ENCODE results near the gene MTFR2.

Gene MTFR2

GRCh38 chr6:136262940-136263339 lies 12.8 kb upstream of the MTFR2 start:
- Histone ChIP-seq H2BK12ac (ENCODE audit: low read length in 2 of 2) (no peak overlapping the region), H3K27ac (ENCODE audit: low read length, poor library complexity, severe bottlenecking) (no peak overlapping the region), H2BK15ac (ENCODE audit: low read depth, poor library complexity, severe bottlenecking) (no peak overlapping the region), H3K14ac (ENCODE audit: low read length in 2 of 2) (no peak overlapping the region), H2AFZ (ENCODE audit: low read depth, low read length) (no peak overlapping the region), H3K4me1 (ENCODE audit: control insufficient read depth, insufficient read depth, low read depth, low read length) (no peaks in the 10 kb centered on the region), H2BK120ac (ENCODE audit: low read depth, low read length) (no peak overlapping the region), H3K18ac (ENCODE audit: low read depth in 1 of 2, low read length in 2 of 2) (no peak overlapping the region), H3K23ac (ENCODE audit: low read length in 2 of 2) (no peak overlapping the region), H3K4me2 (ENCODE audit: low read length, poor library complexity, severe bottlenecking) (no peak overlapping the region), H3K9ac (ENCODE audit: low read length) (no peak overlapping the region), H2AK5ac (ENCODE audit: low read length, severe bottlenecking) (no peak overlapping the region), H3K27me3 (ENCODE audit: control insufficient read depth in 1 of 2, insufficient read depth in 1 of 2, low read length in 2 of 2) (no peaks in the 10 kb centered on the region), H3K9me3 (ENCODE audit: control insufficient read depth, low read length) (no peaks in the 10 kb centered on the region), H4K91ac (ENCODE audit: low read length) (no peak overlapping the region), H3K4ac (ENCODE audit: low read depth in 1 of 2, low read length in 2 of 2) (no peak overlapping the region), H3K79me1 (replicated peaks; ENCODE audit: low read length, poor library complexity, severe bottlenecking) (peaks cover 4% of the 10 kb centered on the region), H3K4me3 (ENCODE audit: insufficient read depth in 1 of 2, low read depth in 1 of 2, low read length in 2 of 2) (no peak overlapping the region), H2BK5ac (ENCODE audit: low read depth, low read length, poor library complexity, severe bottlenecking) (no peak overlapping the region), H3K36me3 (ENCODE audit: control insufficient read depth in 1 of 2, insufficient read depth in 2 of 2, low read depth in 1 of 2, low read length in 2 of 2) (peaks cover 3 to 99% of the 10 kb centered on the region in 2 experiments), H4K8ac (ENCODE audit: low read length) (no peak overlapping the region)
- WGBS = no CpG with 5 or more reads among the region's 1 CpG
- DNase-seq = no peak

- Histone ChIP-seq H2BK120ac (ENCODE audit: low read depth, low read length) (no peak overlapping the region), H3K23ac (ENCODE audit: low read length in 2 of 2) (no peak overlapping the region), H3K4me1 (ENCODE audit: control insufficient read depth, insufficient read depth, low read depth, low read length) (no peaks in the 10 kb centered on the region), H4K8ac (ENCODE audit: low read length) (no peak overlapping the region), H2BK12ac (ENCODE audit: low read length in 2 of 2) (no peak overlapping the region), H3K14ac (ENCODE audit: low read length in 2 of 2) (no peak overlapping the region), H3K9ac (ENCODE audit: low read length) (no peak overlapping the region), H3K27me3 (ENCODE audit: control insufficient read depth in 1 of 2, insufficient read depth in 1 of 2, low read length in 2 of 2) (no peaks in the 10 kb centered on the region), H2BK15ac (ENCODE audit: low read depth, poor library complexity, severe bottlenecking) (no peak overlapping the region), H3K4ac (ENCODE audit: low read depth in 1 of 2, low read length in 2 of 2) (no peak overlapping the region), H3K4me2 (ENCODE audit: low read length, poor library complexity, severe bottlenecking) (no peak overlapping the region), H3K36me3 (ENCODE audit: control insufficient read depth in 1 of 2, insufficient read depth in 2 of 2, low read depth in 1 of 2, low read length in 2 of 2) (peaks cover 3 to 39% of the 10 kb centered on the region in 2 experiments), H2AK5ac (ENCODE audit: low read length, severe bottlenecking) (no peak overlapping the region), H3K4me3 (ENCODE audit: insufficient read depth in 1 of 2, low read depth in 1 of 2, low read length in 2 of 2) (no peak overlapping the region), H3K27ac (ENCODE audit: low read length, poor library complexity, severe bottlenecking) (no peak overlapping the region), H3K18ac (ENCODE audit: low read depth in 1 of 2, low read length in 2 of 2) (no peak overlapping the region), H2AFZ (ENCODE audit: low read depth, low read length) (no peak overlapping the region), H4K91ac (ENCODE audit: low read length) (no peak overlapping the region), H3K9me3 (ENCODE audit: control insufficient read depth, low read length) (no peaks in the 10 kb centered on the region), H3K79me1 (replicated peaks; ENCODE audit: low read length, poor library complexity, severe bottlenecking) (peaks cover 2% of the 10 kb centered on the region), H2BK5ac (ENCODE audit: low read depth, low read length, poor library complexity, severe bottlenecking) (no peak overlapping the region)
- no peak for DNase-seq
Observed at GRCh38 chr6:136254851-136255466, 4.8 kb upstream of the MTFR2 start.

- Histone ChIP-seq H3K4me1 (ENCODE audit: control insufficient read depth, insufficient read depth, low read depth, low read length) (no peaks in the 10 kb centered on the region), H3K4me2 (ENCODE audit: low read length, poor library complexity, severe bottlenecking) (no peak overlapping the region), H2BK5ac (ENCODE audit: low read depth, low read length, poor library complexity, severe bottlenecking) (no peak overlapping the region), H3K4ac (ENCODE audit: low read depth in 1 of 2, low read length in 2 of 2) (no peak overlapping the region), H3K14ac (ENCODE audit: low read length in 2 of 2) (no peak overlapping the region), H3K23ac (ENCODE audit: low read length in 2 of 2) (no peak overlapping the region), H2BK120ac (ENCODE audit: low read depth, low read length) (no peak overlapping the region), H3K9ac (ENCODE audit: low read length) (no peak overlapping the region), H3K27ac (ENCODE audit: low read length, poor library complexity, severe bottlenecking) (no peak overlapping the region), H3K4me3 (ENCODE audit: insufficient read depth in 1 of 2, low read depth in 1 of 2, low read length in 2 of 2) (no peak overlapping the region), H3K36me3 (ENCODE audit: control insufficient read depth in 1 of 2, insufficient read depth in 2 of 2, low read depth in 1 of 2, low read length in 2 of 2) (peaks cover 3 to 27% of the 10 kb centered on the region in 2 experiments), H2AK5ac (ENCODE audit: low read length, severe bottlenecking) (no peak overlapping the region), H3K18ac (ENCODE audit: low read depth in 1 of 2, low read length in 2 of 2) (no peak overlapping the region), H4K91ac (ENCODE audit: low read length) (no peak overlapping the region), H3K79me1 (replicated peaks; ENCODE audit: low read length, poor library complexity, severe bottlenecking) (peaks cover 2% of the 10 kb centered on the region), H4K8ac (ENCODE audit: low read length) (no peak overlapping the region), H2AFZ (ENCODE audit: low read depth, low read length) (no peak overlapping the region), H2BK15ac (ENCODE audit: low read depth, poor library complexity, severe bottlenecking) (no peak overlapping the region), H2BK12ac (ENCODE audit: low read length in 2 of 2) (no peak overlapping the region), H3K9me3 (ENCODE audit: control insufficient read depth, low read length) (no peaks in the 10 kb centered on the region), H3K27me3 (ENCODE audit: control insufficient read depth in 1 of 2, insufficient read depth in 1 of 2, low read length in 2 of 2) (no peaks in the 10 kb centered on the region)
- no peak for DNase-seq
- WGBS = 92% methylated on average over 4 of the region's 6 CpGs
Observed at GRCh38 chr6:136253734-136254133, 3.6 kb upstream of the MTFR2 start.

- H4K8ac ChIP-seq (ENCODE audit: low read length) = no peak overlapping the region
- H3K79me1 ChIP-seq (replicated peaks; ENCODE audit: low read length, poor library complexity, severe bottlenecking) = peaks cover 2% of the 10 kb centered on the region
- H2BK5ac ChIP-seq (ENCODE audit: low read depth, low read length, poor library complexity, severe bottlenecking) = no peak overlapping the region
- no peaks in the 10 kb centered on the region for H3K27me3 ChIP-seq (ENCODE audit: control insufficient read depth in 1 of 2, insufficient read depth in 1 of 2, low read length in 2 of 2)
- no peak overlapping the region for H3K27ac ChIP-seq (ENCODE audit: low read length, poor library complexity, severe bottlenecking)
- no peak overlapping the region for H2AK5ac ChIP-seq (ENCODE audit: low read length, severe bottlenecking)
- no peak overlapping the region for H3K18ac ChIP-seq (ENCODE audit: low read depth in 1 of 2, low read length in 2 of 2)
- no peak overlapping the region for H3K23ac ChIP-seq (ENCODE audit: low read length in 2 of 2)
- no peak overlapping the region for H3K4me3 ChIP-seq (ENCODE audit: insufficient read depth in 1 of 2, low read depth in 1 of 2, low read length in 2 of 2)
- no peak for DNase-seq
- H3K4me1 ChIP-seq (ENCODE audit: control insufficient read depth, insufficient read depth, low read depth, low read length) = no peaks in the 10 kb centered on the region
- H3K9ac ChIP-seq (ENCODE audit: low read length) = no peak overlapping the region
- no peak overlapping the region for H2AFZ ChIP-seq (ENCODE audit: low read depth, low read length)
- no peaks in the 10 kb centered on the region for H3K9me3 ChIP-seq (ENCODE audit: control insufficient read depth, low read length)
- no peak overlapping the region for H4K91ac ChIP-seq (ENCODE audit: low read length)
- peaks cover 3 to 14% of the 10 kb centered on the region in 2 experiments for H3K36me3 ChIP-seq (ENCODE audit: control insufficient read depth in 1 of 2, insufficient read depth in 2 of 2, low read depth in 1 of 2, low read length in 2 of 2)
- no peak overlapping the region for H2BK120ac ChIP-seq (ENCODE audit: low read depth, low read length)
- H2BK15ac ChIP-seq (ENCODE audit: low read depth, poor library complexity, severe bottlenecking) = no peak overlapping the region
- no peak overlapping the region for H3K14ac ChIP-seq (ENCODE audit: low read length in 2 of 2)
- 84% methylated on average over 2 of the region's 2 CpGs for WGBS
- H2BK12ac ChIP-seq (ENCODE audit: low read length in 2 of 2) = no peak overlapping the region
- no peak overlapping the region for H3K4ac ChIP-seq (ENCODE audit: low read depth in 1 of 2, low read length in 2 of 2)
- no peak overlapping the region for H3K4me2 ChIP-seq (ENCODE audit: low read length, poor library complexity, severe bottlenecking)
Observed at GRCh38 chr6:136252441-136252840, 2.3 kb upstream of the MTFR2 start.

Data from mesenchymal stem cell (in vitro differentiated cells and primary cell).